Activated CD4-positive, alpha-beta T cell treated with anti-CD3 and anti-CD28 coated beads, Interleukin-10, Interleukin-2, amounts not matched to agents 100 ng/mL and 50 ng/mL, durations not matched to agents 16 hours and 8 hours (primary cell): ENCODE measurements around the gene RPL35.

Source experiments
- DNase-seq: peaks from one replicate; pipeline ENCODE4 v3.0.0-alpha.2; 2020

RPL35 gene

GRCh38 chr9:124814164-124814535 lies 47.6 kb downstream of the RPL35 start:
- no peak for DNase-seq

- DNase-seq = no peak
Measured at GRCh38 chr9:124813501-124814163, 48.1 kb downstream of the RPL35 start.

- DNase-seq = no peak
Measured at GRCh38 chr9:124813041-124813440, 48.7 kb downstream of the RPL35 start.

- DNase-seq = no peak
Measured at GRCh38 chr9:124812441-124812876, 49.3 kb downstream of the RPL35 start.

GRCh38 chr9:124810663-124811355 lies 50.9 kb downstream of the RPL35 start:
- DNase-seq = no peak

- no peak for DNase-seq
Measured at GRCh38 chr9:124809741-124810500, 51.8 kb downstream of the RPL35 start.

- no peak for DNase-seq
Measured at GRCh38 chr9:124809211-124809610, 52.5 kb downstream of the RPL35 start.

GRCh38 chr9:124808246-124808956 lies 53.4 kb downstream of the RPL35 start:
- no peak for DNase-seq
